ENCODE data around the gene EML1.

- no peak for TF ChIP-seq LEF1 (IDR thresholded peaks at IDR 0.05; ENCODE audit: borderline replicate concordance)
- no peak for TF ChIP-seq NFRKB (IDR thresholded peaks at IDR 0.05)
- no peak for TF ChIP-seq SP1 (IDR thresholded peaks at IDR 0.05)
Observed at GRCh38 chr14:99955826-99956455, 162.7 kb downstream of the EML1 start.

Data from HEK293T (cell line).